Measurements from ENCODE around the gene CBX7. TPM values are rescaled to one million over a fixed set of nuclear protein-coding genes. Genes with fewer than 3 reads are reported as not detected.
"Not testable (repeated sequence)": the region's sequence is repeated elsewhere in the genome, so short reads cannot be mapped to it uniquely, and the experiment has no call there.

The CBX7 gene
- total RNA-seq, 2 donors from 2014 or later: 82.7 to 115 TPM

GRCh38 chr22:39173787-39174497, 21.5 kb upstream of the CBX7 start:
- H3K9me3 ChIP-seq: no peaks in the 10 kb centered on the region
- intact Hi-C loops (cut with DNase I): no loop called here
- peak overlapping the region; percentile 47 to 70 for H3K27ac ChIP-seq
- DNase-seq (ENCODE audit: low spot score): no peak
- H3K36me3 ChIP-seq: no peaks in the 10 kb centered on the region
- H3K4me1 ChIP-seq (replicated peaks): peaks cover 26% of the 10 kb centered on the region
- H3K27me3 ChIP-seq (replicated peaks; ENCODE audit: insufficient read depth): no peaks in the 10 kb centered on the region
- TF ChIP-seq, protein P1, sequence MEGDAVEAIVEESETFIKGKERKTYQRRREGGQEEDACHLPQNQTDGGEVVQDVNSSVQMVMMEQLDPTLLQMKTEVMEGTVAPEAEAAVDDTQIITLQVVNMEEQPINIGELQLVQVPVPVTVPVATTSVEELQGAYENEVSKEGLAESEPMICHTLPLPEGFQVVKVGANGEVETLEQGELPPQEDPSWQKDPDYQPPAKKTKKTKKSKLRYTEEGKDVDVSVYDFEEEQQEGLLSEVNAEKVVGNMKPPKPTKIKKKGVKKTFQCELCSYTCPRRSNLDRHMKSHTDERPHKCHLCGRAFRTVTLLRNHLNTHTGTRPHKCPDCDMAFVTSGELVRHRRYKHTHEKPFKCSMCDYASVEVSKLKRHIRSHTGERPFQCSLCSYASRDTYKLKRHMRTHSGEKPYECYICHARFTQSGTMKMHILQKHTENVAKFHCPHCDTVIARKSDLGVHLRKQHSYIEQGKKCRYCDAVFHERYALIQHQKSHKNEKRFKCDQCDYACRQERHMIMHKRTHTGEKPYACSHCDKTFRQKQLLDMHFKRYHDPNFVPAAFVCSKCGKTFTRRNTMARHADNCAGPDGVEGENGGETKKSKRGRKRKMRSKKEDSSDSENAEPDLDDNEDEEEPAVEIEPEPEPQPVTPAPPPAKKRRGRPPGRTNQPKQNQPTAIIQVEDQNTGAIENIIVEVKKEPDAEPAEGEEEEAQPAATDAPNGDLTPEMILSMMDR (IDR thresholded peaks at IDR 0.05): no peak
- WGBS: 73% methylated on average over 11 of the region's 11 CpGs
- H3K4me3 ChIP-seq: no peak overlapping the region

- 89% methylated on average over 16 of the region's 16 CpGs for WGBS
- Histone ChIP-seq H3K4me1 (replicated peaks) (peaks cover 26% of the 10 kb centered on the region), H3K4me3 (no peak overlapping the region), H3K36me3 (no peaks in the 10 kb centered on the region), H3K27me3 (replicated peaks; ENCODE audit: insufficient read depth) (no peaks in the 10 kb centered on the region), H3K9me3 (no peaks in the 10 kb centered on the region), H3K27ac (peak overlapping the region in 1 of 2 donors; percentile 70)
- intact Hi-C loops (cut with DNase I): no loop called here
- no peak for DNase-seq (ENCODE audit: low spot score)
- TF ChIP-seq POLR2AphosphoS5 (IDR thresholded peaks at IDR 0.05) (no peak), POLR2A (IDR thresholded peaks at IDR 0.05) (no peak)
- TF ChIP-seq, protein P1 (IDR thresholded peaks at IDR 0.05): no peak
These were observed 20.7 kb upstream of the CBX7 start for GRCh38 chr22:39173050-39173706.

DNA sequence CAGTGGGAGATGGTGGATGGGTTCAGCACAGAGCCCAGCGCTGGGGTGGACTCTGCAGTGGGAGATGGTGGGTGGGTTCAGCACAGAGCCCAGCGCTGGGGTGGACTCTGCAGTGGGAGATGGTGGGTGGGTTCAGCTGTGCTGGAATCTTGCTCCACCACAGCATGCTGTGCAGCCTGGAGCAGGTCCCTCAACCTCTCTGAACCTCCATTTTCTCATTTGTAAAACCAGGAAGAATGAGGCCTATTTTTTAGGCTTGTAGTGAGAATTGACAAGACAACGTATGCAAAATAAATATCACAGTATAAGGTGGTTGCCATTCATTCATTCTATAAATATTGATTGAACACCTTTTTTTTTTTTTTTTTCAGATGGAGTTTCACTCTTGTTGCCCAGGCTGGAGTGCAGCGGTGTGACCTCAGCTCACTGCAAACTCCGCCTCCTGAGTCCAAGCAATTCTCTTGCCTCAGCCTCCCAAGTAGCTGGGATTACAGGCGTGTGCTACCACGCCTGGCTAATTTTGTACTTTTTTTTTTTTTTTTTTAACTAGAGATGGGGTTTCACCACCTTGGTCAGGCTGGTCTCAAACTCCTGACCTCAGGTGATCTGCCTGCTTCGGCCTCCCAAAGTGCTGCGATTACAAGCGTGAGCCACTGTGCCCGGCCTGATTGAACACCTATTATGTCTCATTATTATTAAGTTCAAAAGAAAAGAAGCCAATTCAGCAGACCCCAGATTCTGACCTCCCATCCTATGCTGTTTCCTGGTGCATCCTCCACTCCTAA, 20.0 kb upstream of the CBX7 start:
- H3K36me3 ChIP-seq; H3K27me3 ChIP-seq (replicated peaks; ENCODE audit: insufficient read depth); H3K4me3 ChIP-seq; H3K27ac ChIP-seq; DNase-seq (ENCODE audit: low spot score); H3K9me3 ChIP-seq: not testable (repeated sequence)
- intact Hi-C loops (cut with DNase I): loop anchor here (1.0 kb wide), 1 partner anchor 144 kb away; no protein-coding TSS in a partner anchor
- 94% methylated on average over 11 of the region's 11 CpGs for WGBS
- H3K4me1 ChIP-seq (replicated peaks): peaks cover 26% of the 10 kb centered on the region

- H3K4me3 ChIP-seq: no peak overlapping the region
- TF ChIP-seq POLR2A (IDR thresholded peaks at IDR 0.05) (no peak), POLR2AphosphoS5 (IDR thresholded peaks at IDR 0.05) (no peak)
- TF ChIP-seq, protein P1 (IDR thresholded peaks at IDR 0.05): no peak
- peaks cover 26% of the 10 kb centered on the region for H3K4me1 ChIP-seq (replicated peaks)
These were observed 19.3 kb upstream of the CBX7 start for GRCh38 chr22:39171623-39172264.

More at GRCh38 chr22:39171623-39172264, 19.3 kb upstream of the CBX7 start:
- Histone ChIP-seq H3K27ac (no peak overlapping the region), H3K9me3 (no peaks in the 10 kb centered on the region), H3K27me3 (replicated peaks; ENCODE audit: insufficient read depth) (no peaks in the 10 kb centered on the region), H3K36me3 (no peaks in the 10 kb centered on the region)
- no peak for DNase-seq (ENCODE audit: low spot score)
- intact Hi-C loops (cut with DNase I): loop anchor here (1.0 kb wide), 2 partner anchors 140 to 145 kb away; no protein-coding TSS in a partner anchor
- WGBS: 76% methylated on average over 17 of the region's 17 CpGs
